T-helper 2 cell treated with Interferon-gamma antibody and Interleukin-4, amounts not matched to agents 100 ng/mL and 5 ng/mL, for 36 hours (primary cell): ENCODE data around the gene ARGLU1. TPM values are rescaled to one million over a fixed set of nuclear protein-coding genes. Genes with fewer than 3 reads are reported as not detected.

Experiments
- intact Hi-C: fragments of 100-400 bp; cut with micrococcal nuclease; formaldehyde crosslinking; loops from one replicate; pipeline ENCODE4 v1.15.1; 2023
- total RNA-seq: library from RNA; stranded (reverse); gene quantifications from 2 replicates; pipeline ENCODE4 v1.2.3, GENCODE V29; 2022

The ARGLU1 gene
- total RNA-seq, 1 donor from 2014 or later: 89.4 TPM

DNA sequence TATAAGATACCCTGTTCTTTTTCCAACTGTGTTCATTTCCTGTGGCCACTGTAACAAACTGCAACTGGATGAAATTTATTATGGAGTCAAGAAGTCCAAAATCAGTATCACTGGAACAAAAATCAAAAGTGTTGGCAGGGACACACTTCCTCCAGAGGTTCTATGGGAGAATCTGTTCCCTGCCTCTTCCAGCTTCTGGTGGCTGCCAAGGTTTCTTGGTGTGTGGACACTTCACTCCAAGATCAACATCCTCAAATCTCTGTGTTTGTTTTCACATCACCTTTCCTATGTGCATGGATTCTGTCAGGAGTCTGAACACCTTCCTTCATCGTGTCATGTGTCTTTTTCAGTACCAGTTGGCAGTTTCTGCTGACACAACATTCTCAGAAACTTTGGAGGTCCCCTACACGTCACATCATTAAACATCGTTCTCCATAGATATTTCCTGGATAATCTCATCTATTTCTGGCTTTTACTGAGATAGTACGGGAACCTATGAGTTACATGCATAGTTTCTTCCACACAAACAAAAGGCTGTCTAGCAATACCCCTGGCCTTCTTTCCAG is 17.3 kb downstream of the ARGLU1 start:
- intact Hi-C loops: no loop called here

DNA sequence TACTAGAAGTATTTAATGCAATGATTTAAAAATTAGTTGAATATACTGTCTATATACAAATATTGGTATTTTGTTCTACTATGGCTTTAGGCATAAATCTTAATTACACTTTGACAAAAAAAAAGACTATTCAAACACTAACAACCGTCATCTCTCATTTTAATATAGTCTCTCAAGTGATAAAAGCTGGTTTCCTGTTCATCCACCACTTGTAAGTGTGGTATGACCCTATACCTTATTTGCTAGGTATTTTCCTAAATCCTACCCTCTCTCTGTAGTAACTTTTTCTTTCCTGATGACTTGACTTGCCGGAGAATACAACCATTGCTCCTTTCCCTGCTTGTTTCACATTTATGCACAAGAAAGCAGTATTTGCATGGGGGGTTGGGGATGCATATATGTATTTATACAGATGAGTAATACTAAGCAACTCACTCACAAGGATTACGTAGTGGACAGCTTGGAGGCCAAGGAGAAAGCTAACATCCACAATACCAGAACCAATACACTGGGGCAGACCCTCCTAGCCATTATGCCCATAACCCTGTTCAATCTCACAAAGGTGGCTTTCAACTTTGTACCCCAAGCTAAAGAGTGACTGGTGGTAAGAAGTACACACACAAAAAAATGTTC is 19.8 kb downstream of the ARGLU1 start:
- intact Hi-C loops: no loop called here

DNA sequence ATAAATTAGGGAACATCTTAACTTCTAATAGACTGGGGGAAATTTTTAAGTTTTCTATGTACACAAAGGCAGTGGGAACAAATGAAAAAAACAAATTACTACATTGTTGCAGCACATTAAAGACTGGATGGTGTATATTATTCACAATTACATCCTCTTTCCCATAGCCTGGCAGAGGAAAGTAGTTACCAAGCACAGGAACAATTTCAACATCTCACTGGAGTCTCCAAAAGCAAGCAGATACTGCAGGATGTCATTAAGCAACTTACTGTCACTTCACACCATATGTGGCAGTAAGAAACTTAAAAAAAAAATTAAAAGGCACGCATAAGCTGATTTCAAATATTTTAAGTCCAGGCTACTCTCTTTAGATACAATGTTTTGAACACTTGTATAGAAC is 26.1 kb downstream of the ARGLU1 start:
- intact Hi-C loops: no loop called here

DNA sequence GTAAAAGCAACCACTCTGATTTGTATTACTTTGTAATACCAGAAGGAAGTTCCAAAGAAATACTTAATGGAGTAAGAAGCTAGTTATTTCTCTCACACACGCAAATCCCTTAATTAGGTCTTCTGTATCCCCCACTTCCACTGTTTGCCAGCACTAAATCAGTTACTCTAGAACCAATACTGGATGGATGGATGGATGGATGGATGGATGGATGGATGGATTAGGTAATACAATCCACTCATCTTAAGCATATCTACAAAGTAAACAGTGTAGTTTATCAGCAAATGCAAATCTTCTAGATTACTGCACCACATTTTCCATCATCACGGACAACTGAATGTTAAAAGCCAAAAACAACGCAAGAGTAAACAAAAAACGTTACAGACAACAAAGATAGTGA is 27.3 kb downstream of the ARGLU1 start:
- intact Hi-C loops: no loop called here

DNA sequence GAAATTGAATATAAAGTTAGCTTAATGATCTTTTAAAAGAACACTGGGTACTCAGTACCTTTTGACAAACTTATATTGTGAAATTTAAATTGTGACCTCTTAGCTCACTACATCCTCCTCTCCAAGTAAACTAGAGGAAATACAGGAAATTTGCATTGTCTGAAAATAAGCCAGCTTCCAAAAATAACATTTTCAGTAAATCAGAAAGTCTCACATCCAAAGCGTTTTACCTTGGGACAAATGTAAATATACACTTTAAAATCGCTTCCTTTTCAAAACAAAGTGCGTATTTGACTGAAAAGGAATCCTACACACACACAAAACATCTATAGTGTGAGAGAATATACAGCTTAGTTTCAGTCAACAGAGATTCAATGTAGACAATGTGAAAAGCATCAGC is 30.4 kb downstream of the ARGLU1 start:
- intact Hi-C loops: loop anchor here (2.0 to 5.0 kb wide), 3 partner anchors 85 to 1765 kb away; no protein-coding TSS in a partner anchor

DNA sequence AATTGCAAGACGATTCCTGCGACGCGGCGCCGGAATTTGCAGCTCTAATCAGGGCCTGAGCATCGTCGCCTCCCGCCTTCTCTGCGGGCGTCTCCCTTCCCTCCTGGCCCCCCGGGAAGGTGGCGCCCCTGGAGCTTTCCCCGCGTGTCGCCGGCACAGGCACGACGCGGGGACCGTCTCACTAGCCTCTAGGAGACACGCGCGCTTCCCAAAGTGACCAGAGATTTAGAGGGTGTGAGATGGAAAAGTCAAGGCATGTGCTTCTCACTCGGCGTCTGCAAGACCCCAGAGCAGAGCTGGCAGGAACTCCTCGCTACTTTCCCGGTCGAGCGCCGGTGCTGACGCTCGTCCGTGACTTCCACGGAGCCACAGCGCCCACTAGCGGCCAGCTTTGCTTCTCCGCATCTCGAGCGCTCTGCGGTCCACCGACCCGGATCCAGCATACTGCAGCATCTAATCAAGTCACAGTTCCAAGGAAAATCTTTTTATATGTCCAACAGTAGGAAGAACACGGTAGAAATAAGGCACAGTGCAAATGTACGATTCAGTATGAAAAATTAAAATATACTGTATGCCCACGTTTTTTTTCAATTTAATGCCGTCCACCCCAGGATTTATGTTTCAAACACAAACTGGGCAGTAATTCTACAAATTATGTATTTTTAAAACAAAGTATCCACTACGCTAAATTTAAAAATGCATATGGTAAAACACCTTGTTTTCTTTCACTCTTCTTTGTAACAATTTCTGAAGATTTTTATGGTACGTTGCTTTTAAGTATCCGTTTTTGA is 31.5 kb downstream of the ARGLU1 start:
- intact Hi-C loops: loop anchor here (2.0 to 5.0 kb wide), 3 partner anchors 86 to 1764 kb away; no protein-coding TSS in a partner anchor

DNA sequence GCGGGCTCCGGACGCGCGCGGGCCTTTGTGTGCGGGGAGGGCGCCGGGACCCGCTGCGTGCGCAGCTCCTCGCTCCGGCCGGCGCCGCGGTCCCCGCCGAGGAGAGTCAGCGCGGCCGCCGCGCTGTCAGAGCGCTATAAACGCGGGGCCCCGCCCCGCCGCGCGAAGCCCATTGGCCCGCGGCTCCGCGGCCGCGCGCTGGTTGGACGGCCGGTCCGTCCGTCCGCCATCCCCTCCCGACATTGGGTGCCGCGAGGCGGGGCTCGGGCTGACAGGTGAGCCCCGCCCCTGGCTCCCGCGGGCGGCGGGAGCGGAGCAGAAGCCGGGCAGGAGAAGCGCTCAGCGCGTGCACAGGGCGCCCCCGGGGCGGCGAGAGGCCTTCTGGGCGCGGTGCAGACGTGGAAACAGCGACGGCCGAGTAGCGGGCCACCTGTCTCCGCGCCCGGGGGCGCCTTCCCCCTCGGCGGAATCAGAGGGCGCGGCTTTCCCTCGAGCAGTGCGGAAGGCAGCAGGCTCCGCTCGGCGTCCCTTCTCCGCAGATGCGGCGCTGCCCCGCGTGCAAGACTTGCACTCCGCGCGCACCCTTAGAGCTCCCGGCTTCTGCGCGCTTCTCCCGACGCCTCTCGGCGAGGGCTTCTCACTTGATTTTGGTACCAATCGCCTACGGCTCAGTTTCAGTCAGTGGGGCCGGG is 32.2 kb downstream of the ARGLU1 start, which contains the start of gene EFNB2:
Gene EFNB2, minus strand, starts transcription at position 111 of the 692 bp plus-strand sequence. CDS start 698 bp downstream, outside the sequence.
- intact Hi-C loops: loop anchor here (1.0 to 5.0 kb wide), 5 partner anchors 33 to 1763 kb away; partner anchors contain the start of gene ARGLU1

DNA sequence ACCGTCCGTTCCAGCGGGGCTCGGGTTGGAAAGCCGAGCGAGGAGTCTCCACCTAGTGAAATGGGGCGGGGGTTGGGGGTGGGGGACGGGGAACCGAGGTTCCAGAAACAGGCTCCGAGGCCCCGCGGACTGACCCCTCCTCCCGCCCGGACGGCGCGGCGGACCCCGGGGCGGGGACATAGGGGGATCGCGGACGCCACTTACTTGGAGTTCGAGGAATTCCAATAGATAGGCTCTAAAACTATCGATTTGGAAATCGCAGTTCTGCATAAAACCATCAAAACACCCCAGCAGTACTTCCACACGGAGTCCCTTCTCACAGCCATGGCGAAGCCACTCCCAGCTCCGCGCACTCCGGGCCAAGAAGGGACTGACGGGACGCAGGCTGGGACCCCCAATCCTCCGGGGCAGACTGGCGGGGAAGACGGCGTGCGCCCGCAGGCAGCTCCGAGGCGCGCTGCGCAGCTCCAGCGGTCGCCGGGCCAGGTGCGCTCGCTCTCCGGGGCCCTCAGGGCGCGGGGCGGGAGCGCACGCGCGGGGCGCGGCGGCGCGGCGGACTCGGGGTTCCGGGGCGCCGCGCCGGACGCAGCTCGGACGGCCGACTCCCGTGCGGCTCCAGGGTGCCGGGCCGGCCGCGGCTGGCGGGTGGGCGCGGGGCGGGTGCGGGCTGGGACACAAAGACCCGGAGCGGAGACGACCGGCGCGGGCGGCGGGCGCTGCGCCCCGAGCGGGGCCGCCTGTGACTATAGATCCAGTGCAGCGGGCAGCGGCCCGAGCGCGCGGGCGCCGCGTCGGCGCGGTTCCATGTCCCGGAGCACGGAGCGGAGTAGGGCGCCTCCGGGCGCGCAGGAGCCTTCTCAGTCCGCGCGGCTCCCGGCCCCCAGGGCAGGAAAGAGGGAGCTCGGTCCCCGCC is 33.0 kb downstream of the ARGLU1 start:
- intact Hi-C loops: loop anchor here (1.0 to 5.0 kb wide), 5 partner anchors 33 to 1763 kb away; partner anchors contain the start of gene ARGLU1

DNA sequence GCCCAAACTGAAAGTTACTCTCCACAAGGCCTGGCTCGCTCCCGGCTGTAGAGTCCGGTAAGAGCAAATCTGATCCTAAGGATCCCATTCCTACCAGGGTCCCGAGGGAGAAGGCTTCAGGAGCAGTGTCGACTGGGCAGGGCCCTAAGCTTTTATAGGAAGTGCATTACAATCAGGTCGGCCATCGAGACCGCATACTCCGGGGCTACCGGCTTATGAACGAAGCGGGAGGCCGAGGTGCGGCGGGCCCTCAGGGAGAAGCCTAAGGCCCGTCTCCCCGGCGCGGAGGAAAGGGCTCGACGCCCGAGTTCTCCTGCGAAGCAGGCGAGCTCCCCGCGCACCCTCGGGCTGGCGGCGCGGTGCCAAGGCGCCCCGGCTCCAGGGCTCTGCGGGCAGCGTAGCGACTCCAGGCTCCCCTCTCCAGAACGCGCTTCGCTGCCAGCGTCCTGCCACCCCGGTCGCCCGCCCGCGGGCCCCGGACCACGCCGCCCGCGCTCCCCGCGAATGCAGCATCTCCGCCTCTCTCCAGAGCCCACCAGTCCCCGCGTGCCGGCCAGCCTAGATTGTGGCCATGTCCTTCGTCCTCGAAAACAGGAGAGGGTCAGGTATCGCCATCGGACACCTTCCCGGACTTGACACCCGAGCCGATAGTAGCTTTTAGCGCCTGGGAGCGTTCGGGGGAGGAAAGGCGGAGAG is 33.8 kb downstream of the ARGLU1 start:
- intact Hi-C loops: loop anchor here (1.0 to 2.0 kb wide), 2 partner anchors 43 to 1395 kb away; no protein-coding TSS in a partner anchor

DNA sequence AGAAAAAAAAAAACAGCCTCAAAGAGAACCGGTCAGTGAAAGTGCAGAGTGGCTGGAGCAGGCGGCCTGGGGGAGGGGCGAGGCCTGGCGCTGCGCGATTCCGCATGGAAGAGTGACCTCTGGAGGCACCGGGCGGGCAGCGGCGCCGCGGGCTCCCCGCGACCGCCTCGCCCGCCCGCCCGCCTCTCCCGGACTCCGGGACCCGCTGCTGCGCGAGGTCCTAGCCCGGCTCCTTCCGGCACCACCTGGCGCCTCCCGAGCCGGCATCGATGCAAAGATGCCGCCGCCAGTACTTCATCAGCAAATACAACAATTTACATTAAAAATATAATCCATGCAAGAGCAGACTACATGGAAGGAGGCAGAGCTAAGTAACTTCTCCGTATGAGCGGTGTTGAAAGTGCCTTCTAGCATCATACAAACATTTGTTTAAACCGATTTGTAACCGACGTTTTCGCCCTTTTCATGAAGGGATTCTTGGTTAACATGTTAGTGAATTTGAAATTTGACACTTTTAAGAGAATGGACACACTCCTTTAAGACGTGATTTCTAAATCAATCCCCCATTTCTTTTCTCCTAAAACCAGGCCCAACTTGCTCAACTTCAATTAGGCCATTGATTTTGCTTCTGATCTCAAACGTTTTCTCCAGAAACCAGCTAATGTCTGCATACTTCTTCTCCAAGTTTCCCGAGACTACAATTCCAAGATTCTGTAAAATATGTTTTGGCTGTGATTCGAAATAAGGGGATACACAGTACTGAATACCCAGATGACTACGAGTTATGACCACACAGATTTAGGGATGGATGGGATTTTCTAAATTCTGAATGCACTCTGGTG is 34.6 kb downstream of the ARGLU1 start:
- intact Hi-C loops: no loop called here

DNA sequence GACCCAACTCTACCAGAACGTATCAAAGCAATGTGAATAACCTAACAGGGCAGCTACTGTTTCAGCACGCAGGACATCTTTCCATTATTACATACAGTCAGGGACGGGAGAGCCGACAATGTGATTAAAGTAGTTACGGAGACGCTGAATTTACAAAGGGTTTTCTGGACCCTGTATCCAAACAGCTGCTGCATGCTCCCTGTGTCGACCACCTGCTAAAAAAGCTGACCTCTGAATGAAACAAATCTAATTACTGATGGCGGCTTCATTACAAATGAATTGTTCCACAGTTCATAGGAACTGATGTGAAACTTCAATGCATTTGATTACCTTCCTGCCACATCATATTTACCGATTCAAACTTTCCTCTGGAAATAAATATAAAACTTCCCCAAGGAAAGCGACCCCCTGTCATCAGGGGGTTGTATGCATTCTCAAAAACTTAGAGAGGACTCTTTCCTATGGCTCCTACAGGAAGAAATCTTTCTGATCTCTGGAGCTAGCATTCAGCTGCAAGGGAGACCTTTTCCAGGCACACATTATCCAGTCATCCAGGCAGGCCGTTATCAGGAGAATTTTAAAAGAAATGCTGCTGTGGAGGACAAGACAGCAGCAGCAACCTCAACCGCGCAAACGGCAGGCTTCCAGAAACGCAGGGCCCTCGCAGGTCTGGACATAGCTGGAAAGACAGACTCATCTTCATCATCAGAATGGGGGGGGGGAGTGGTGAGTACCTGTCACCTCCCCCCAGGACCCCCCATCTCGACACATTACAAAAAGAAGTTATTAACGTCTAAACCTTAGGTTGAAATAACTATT is 35.6 kb downstream of the ARGLU1 start:
- intact Hi-C loops: no loop called here

DNA sequence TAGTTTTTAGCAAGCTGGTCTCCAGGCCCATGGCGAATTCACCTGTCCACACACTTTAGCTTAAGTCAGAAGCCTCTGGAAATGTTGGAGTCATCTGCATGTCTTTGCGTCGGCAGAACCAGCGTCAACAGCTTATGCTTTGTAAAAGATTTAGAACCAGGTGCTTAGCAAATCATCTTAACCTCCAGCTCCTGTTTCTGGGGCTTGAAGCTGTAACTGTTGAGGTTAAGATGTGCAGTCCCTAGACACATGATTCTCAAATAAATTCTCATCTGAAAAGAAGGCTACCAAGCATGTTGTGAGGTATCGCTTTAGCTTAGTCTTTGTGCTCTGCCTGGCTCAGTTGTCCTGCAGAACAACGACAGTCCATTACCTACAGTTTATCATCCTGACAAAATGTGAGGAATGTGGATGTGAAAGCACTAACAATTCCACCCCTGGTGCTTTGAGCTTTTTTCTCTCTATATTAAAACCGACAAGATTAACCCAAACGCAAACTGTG is 36.9 kb downstream of the ARGLU1 start:
- intact Hi-C loops: no loop called here

DNA sequence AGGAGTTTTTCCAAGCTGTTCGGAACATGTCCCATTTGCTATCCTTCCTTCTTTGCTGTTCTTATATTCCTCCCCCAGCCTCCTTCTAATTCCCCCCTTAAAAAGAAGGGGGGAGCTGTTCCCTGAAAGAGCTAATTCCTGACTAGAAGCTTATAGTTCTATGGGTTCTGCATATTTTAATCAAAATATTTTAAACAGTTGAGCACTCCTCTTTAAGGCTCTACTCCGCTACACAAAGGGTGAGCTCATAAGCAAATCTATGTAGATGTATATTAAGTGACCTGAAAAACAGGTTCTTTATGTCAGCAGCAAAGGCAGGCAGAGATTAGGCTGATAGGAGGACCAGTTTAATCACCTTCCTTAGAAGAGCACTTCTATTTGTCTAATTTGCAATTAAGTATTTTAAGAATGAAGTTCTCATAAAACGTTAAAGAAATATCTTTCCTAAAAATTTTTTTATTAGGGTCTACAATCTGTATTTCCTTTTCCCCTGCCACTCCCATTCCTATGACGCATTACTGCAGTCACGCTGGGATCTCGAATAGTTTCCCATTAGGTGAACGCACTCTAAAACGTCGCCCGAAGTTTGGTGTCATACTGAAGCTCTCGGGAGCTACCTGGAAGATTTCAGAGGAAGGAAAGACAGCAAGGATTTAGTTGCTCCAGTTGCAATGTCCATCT is 37.6 kb downstream of the ARGLU1 start:
- intact Hi-C loops: no loop called here

DNA sequence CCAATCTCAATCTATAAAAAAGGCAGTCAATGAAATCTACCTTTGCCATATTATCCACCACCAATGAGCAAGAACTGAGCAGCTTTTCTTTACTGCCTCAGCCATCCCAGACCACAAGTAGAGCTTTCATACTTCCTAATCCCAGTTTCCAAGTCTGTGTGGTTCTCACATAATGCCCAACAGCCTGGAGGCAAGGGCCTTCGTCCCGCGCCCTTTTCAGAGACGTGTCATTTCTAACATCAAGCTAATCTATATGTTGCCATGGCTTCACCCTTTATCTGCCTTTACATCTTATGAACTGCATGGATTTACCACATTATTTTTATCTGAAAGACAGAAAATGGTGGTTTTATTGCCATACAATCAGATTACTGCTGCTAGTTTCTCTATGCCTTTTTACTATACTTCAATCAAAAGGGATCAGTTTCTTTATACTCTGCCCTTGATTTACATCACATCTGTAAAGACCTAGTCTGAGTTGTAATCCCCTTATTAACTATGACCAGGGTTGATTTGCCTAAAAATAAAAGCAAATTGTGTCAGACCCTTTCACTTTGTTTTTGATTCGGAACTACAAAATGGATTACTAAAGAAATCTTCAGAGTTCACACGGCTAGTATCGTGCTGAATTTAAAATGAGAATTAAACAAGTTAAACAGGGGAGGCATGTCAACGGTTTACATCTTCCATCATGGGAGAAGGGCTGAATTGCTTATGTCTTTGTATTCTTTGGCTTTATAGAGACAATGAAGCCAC is 38.3 kb downstream of the ARGLU1 start:
- intact Hi-C loops: no loop called here

DNA sequence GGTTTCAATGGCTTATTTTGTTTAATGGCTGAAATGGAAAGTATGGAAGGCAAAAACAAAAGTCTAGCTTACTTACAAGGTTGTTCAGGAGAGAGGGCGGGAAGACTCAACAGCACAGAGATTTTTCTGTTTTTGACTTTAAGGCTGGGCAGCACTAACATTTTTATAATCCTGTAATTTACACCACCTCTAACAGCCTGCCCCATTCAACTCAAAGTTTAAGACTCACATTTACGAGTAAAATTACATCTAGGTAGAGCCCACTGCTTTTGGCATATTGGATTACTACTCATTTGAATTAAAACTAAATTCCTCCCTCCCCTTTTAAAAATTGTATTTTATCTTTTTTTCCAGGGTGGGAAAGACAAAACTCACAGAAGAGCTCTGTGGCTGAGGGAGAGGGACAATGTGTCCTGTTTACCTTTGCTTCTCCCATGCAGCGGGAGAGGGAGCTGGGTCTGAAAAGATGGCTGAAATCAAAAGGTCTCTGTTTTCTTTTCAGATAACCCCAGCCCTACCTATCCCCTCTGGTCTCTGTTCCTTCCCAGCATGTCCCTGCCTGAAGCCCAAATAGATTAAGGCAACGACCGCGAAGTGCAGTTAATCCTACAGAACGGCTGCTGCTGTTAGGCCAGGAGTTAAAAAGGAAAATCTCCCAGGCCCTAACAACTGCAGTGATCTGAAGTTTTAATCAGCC is 39.1 kb downstream of the ARGLU1 start:
- intact Hi-C loops: no loop called here

DNA sequence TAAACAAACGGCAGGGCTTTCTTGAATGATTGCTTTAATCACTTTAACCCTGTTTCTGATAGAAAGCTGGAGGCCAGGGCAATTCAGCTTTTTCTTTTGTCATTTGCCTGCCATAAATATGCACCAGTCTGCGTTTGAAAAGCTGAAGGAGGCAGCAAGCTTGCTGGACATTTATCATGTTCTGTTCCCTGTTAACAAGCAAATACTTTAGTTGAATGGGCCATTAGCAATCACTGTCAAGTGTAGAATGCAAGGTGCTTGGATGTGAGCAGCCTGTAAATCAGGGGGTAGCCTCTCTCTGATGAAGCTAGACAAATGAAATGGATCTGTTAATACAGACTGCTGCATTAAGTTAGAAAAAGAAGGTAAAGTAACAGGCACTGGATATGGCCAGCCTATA is 40.1 kb downstream of the ARGLU1 start:
- intact Hi-C loops: no loop called here
